Astrocyte of the spinal cord (primary cell): ENCODE results near the gene GANAB.

Experiments
- DNase-seq: peaks from one replicate; pipeline ENCODE4 v3.0.0; 2011; ENCODE audit warnings: low read depth, low spot score
- H3K4me3 ChIP-seq: 2 replicates; pipeline ENCODE4 v1.5.1; 2011; ENCODE audit warnings: low read depth, mild to moderate bottlenecking, low read length, moderate library complexity
- in situ Hi-C: cut with HindIII; loops from 2 replicates; pipeline ENCODE4 v1.10.0; 2017; ENCODE audit warnings: low sequenced_read_pairs
- TF ChIP-seq, protein P1 (sequence below): IDR thresholded peaks from 2 replicates; pipeline ENCODE4 v1.5.1; 2012; ENCODE audit warnings: low read depth, mild to moderate bottlenecking, low read length, inconsistent platforms

GANAB gene

DNA sequence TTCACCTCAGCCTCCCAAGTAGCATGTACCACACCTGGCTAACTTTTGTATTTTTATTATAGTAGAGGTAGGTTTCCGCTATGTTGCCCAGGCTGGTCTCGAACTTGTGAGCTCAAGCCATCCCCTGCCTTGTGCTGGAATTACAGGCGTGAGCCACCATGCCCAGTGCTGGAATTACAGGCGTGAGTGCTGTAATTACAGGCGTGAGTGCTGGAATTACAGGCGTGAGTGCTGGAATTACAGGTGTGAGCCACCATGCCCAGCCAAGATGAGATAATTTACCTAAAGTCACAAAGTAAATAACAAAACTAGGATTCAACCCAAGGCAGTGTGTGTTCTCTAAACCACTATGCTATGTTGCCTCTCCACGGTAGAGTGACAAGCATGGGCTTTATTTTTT, 36.1 kb upstream of the GANAB start:
- TF ChIP-seq, protein P1, sequence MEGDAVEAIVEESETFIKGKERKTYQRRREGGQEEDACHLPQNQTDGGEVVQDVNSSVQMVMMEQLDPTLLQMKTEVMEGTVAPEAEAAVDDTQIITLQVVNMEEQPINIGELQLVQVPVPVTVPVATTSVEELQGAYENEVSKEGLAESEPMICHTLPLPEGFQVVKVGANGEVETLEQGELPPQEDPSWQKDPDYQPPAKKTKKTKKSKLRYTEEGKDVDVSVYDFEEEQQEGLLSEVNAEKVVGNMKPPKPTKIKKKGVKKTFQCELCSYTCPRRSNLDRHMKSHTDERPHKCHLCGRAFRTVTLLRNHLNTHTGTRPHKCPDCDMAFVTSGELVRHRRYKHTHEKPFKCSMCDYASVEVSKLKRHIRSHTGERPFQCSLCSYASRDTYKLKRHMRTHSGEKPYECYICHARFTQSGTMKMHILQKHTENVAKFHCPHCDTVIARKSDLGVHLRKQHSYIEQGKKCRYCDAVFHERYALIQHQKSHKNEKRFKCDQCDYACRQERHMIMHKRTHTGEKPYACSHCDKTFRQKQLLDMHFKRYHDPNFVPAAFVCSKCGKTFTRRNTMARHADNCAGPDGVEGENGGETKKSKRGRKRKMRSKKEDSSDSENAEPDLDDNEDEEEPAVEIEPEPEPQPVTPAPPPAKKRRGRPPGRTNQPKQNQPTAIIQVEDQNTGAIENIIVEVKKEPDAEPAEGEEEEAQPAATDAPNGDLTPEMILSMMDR = no peak
- no peak overlapping the region for H3K4me3 ChIP-seq
- in situ Hi-C loops = no loop called here
- DNase-seq = no peak

DNA sequence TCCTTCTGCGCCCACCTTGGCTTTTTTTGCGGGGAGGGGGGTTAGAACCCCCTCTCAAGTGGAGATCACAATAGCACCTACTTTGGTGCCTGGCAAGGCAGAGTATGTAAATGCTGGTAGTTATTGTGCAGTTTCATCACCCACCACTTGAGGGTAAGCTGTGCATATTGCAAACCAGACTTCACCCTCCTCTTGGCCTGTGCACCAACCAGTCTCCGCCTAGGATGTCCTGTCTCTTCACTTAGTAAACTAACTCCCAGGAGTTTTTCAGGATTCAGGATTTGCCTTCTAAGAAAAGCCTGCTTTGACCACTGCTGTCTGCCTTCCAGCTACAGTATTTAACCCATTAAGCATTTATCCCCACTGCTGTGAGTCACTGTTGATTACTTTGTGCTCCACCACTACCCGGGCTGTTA, 34.4 kb upstream of the GANAB start:
- no peak overlapping the region for H3K4me3 ChIP-seq
- in situ Hi-C loops = no loop called here
- TF ChIP-seq, protein P1 = peak; percentile 64
- DNase-seq = peak; percentile 75

DNA sequence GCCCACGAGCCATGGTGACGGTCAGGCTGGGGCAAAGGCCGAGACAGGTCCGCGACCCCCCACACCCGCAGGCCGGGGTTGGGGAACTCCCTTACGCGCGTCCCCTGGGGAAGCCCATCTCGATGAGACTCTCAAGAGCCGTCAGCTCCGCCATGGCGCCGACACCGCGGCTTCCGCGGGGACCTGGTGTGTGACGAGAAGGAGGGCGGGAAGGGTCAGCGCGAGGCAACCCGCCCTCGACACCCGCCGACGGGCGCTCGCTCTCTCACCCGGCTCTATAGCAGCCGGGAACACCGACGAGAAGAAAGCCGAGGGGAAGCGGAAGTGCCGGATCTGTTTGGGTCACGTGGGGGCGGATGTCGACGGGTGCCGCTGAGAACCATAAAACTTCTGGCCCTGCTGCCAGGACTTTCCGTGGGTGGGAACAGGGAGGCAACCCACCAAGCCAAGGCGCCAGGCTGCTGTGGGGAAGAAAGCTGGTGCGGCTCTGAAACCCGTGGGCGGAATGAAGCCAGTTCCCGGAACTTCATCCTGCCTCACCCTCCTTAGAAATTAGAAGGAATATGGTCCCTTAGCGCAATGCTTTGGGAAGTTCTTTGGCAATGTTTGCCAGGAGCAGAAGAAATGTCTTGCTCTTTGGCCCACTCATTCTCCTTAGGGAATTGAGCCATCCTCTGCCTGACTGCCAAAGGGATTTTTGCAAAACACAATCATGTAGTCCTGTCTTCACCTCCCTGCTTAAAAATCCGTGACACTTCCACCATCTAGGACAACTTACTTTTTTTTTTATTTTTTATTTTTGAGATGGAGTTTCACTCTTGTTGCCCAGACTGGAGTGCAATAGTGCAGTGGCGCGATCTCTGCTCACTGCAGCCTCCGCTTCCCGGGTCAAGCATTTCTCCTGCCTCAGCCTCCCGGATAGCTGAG, 32.6 kb upstream of the GANAB start, which contains the start of gene UBXN1:
Gene UBXN1 (minus strand): TSS at position 304 of the 927 bp plus-strand sequence. CDS start 150 bp downstream, at position 154.
- TF ChIP-seq, protein P1 = no peak
- peak within 1 kb of the TSS; percentile 99 for H3K4me3 ChIP-seq
- DNase-seq = peak; percentile 86
- in situ Hi-C loops = no loop called here

DNA sequence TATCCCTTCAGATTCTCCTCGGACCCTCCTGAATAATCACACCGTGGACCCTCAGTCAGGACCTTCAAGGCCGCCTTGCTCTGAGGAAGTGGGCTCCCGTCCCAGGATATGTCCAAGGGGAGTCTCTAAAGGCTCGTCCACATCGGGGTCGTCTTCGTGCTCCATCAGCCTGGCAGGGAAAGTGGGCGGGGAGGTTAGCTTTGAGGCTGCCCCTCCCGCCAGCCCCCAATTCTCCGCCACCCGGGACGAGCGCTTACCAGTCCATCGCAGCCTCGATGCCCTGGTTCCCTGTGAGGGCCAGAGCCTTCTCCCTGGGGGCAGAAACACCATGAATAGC, 32.0 kb upstream of the GANAB start:
- no peak for DNase-seq
- in situ Hi-C loops = no loop called here
- peak overlapping the region; percentile 99 for H3K4me3 ChIP-seq
- TF ChIP-seq, protein P1 = no peak

DNA sequence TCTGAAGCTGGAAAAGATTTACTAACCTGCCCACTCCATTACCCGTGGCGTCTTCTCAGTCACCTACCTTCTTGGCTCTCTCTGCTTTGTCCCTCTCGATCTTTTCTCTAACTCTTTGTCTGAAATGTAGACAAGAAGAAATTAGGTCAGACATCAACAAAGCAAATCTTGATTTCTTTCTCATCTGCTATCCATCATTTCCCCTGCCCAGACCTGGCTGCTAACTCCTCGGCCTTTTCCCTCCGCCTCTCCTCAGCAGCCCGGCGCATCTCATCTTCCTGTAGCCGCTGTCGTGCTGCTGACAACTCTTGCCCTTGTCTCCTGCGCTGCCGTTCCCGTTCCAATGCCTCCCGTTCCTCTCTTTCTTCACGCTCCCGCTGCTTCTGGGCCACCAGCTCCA, 31.3 kb upstream of the GANAB start:
- TF ChIP-seq, protein P1 = no peak
- H3K4me3 ChIP-seq = peak overlapping the region; percentile 99
- in situ Hi-C loops = no loop called here
- no peak for DNase-seq

DNA sequence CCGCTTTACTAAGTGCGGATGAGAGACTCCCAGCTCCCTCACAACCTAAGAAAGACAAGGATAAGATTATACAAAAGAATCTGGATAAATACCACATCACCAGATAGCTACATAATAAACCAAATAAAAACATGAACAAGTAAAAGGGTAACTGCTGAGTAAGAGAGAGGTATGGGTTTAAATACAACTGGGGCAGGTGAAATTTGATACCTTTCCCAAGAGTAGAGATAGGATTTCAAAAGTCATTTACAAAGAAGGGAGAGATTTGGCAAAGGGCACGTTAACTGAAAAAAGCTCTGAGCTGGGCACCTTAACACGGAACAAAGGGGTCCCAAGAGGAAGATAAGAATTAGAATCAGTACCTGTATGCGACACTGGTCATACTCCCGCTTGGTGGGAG, 30.7 kb upstream of the GANAB start:
- TF ChIP-seq, protein P1 = no peak
- in situ Hi-C loops = no loop called here
- H3K4me3 ChIP-seq = no peak overlapping the region
- no peak for DNase-seq
